ENCODE measurements around the gene ARHGAP12. TPM values are rescaled to one million over a fixed set of nuclear protein-coding genes. Genes with fewer than 3 reads are reported as not detected.

Gene ARHGAP12
- total RNA-seq, 1 donor from 2014 or later = 32.2 TPM

- Histone ChIP-seq H3K27me3 (no peaks in the 10 kb centered on the region), H3K4me1 (peaks cover 5% of the 10 kb centered on the region), H3K9me3 (no peaks in the 10 kb centered on the region), H3K4me3 (no peak overlapping the region), H3K36me3 (no peaks in the 10 kb centered on the region), H3K27ac (no peak overlapping the region)
- no peak for DNase-seq (ENCODE audit: extremely low spot score in 2 of 2)
- TF ChIP-seq CTCF (IDR thresholded peaks at IDR 0.05) (no peak), POLR2A (IDR thresholded peaks at IDR 0.05) (no peak), POLR2AphosphoS5 (IDR thresholded peaks at IDR 0.05; ENCODE audit: insufficient read depth in 1 of 2, low read depth in 1 of 2) (no peak)
- intact Hi-C loops (cut with DNase I) = no loop called here
Observed at GRCh38 chr10:31883397-31883796, 45.2 kb downstream of the ARHGAP12 start.

GRCh38 chr10:31878486-31878885, 50.1 kb downstream of the ARHGAP12 start:
- intact Hi-C loops (cut with DNase I) = no loop called here
- H3K36me3 ChIP-seq = no peaks in the 10 kb centered on the region
- no peak overlapping the region for H3K27ac ChIP-seq
- H3K27me3 ChIP-seq = no peaks in the 10 kb centered on the region
- no peak for TF ChIP-seq POLR2A (IDR thresholded peaks at IDR 0.05)
- no peak for TF ChIP-seq CTCF (IDR thresholded peaks at IDR 0.05)
- no peak for TF ChIP-seq POLR2AphosphoS5 (IDR thresholded peaks at IDR 0.05; ENCODE audit: insufficient read depth in 1 of 2, low read depth in 1 of 2)
- peaks cover 8% of the 10 kb centered on the region for H3K4me1 ChIP-seq
- H3K9me3 ChIP-seq = no peaks in the 10 kb centered on the region
- no peak for DNase-seq (ENCODE audit: extremely low spot score in 2 of 2)
- no peak overlapping the region for H3K4me3 ChIP-seq

GRCh38 chr10:31876652-31877352, 51.8 kb downstream of the ARHGAP12 start:
- peaks cover 18% of the 10 kb centered on the region for H3K4me1 ChIP-seq
- H3K27ac ChIP-seq = no peak overlapping the region
- intact Hi-C loops (cut with DNase I) = no loop called here
- H3K4me3 ChIP-seq = no peak overlapping the region
- H3K27me3 ChIP-seq = no peaks in the 10 kb centered on the region
- TF ChIP-seq CTCF (IDR thresholded peaks at IDR 0.05) (no peak), POLR2AphosphoS5 (IDR thresholded peaks at IDR 0.05; ENCODE audit: insufficient read depth in 1 of 2, low read depth in 1 of 2) (no peak), POLR2A (IDR thresholded peaks at IDR 0.05) (no peak)
- H3K9me3 ChIP-seq = no peaks in the 10 kb centered on the region
- no peak for DNase-seq (ENCODE audit: extremely low spot score in 2 of 2)
- no peaks in the 10 kb centered on the region for H3K36me3 ChIP-seq

GRCh38 chr10:31875608-31876007, 53.0 kb downstream of the ARHGAP12 start:
- no peak for TF ChIP-seq POLR2AphosphoS5 (IDR thresholded peaks at IDR 0.05; ENCODE audit: insufficient read depth in 1 of 2, low read depth in 1 of 2)
- TF ChIP-seq CTCF (IDR thresholded peaks at IDR 0.05) = no peak
- no peak for TF ChIP-seq POLR2A (IDR thresholded peaks at IDR 0.05)
- Histone ChIP-seq H3K36me3 (no peaks in the 10 kb centered on the region), H3K27ac (no peak overlapping the region), H3K9me3 (no peaks in the 10 kb centered on the region), H3K27me3 (no peaks in the 10 kb centered on the region), H3K4me3 (no peak overlapping the region), H3K4me1 (peaks cover 25% of the 10 kb centered on the region)
- DNase-seq (ENCODE audit: extremely low spot score in 2 of 2) = no peak
- intact Hi-C loops (cut with DNase I) = no loop called here

GRCh38 chr10:31873724-31874123, 54.9 kb downstream of the ARHGAP12 start:
- no peak for TF ChIP-seq POLR2A (IDR thresholded peaks at IDR 0.05)
- no peak for TF ChIP-seq CTCF (IDR thresholded peaks at IDR 0.05)
- TF ChIP-seq POLR2AphosphoS5 (IDR thresholded peaks at IDR 0.05; ENCODE audit: insufficient read depth in 1 of 2, low read depth in 1 of 2) = no peak
- intact Hi-C loops (cut with DNase I) = no loop called here
- H3K36me3 ChIP-seq = no peaks in the 10 kb centered on the region
- no peaks in the 10 kb centered on the region for H3K27me3 ChIP-seq
- peaks cover 28% of the 10 kb centered on the region for H3K4me1 ChIP-seq
- no peak overlapping the region for H3K27ac ChIP-seq
- no peak for DNase-seq (ENCODE audit: extremely low spot score in 2 of 2)
- no peak overlapping the region for H3K4me3 ChIP-seq
- H3K9me3 ChIP-seq = no peaks in the 10 kb centered on the region

Measured in vagina (tissue), 2 donors.